ENCODE results near the gene IFIT1. TPM values are rescaled to one million over a fixed set of nuclear protein-coding genes. Genes with fewer than 3 reads are reported as not detected.

The IFIT1 gene
- polyA plus RNA-seq, result 7.9 TPM
- long read RNA-seq, donor 1, partial matches to known transcripts, result 0 of 2 reads
- long read RNA-seq, donor 1, other reads (novel, unspliced or antisense), result 0 of 2 reads
- long read RNA-seq, donor 2, partial matches to known transcripts, result 0 of 2 reads
- long read RNA-seq, donor 2, other reads (novel, unspliced or antisense), result 0 of 2 reads
- long read RNA-seq, donor 3, result 0 reads
- long read RNA-seq, donor 4, result 0 reads
- long read RNA-seq, donor 5, partial matches to known transcripts, result 0 of 2 reads
- long read RNA-seq, donor 5, other reads (novel, unspliced or antisense), result 0 of 2 reads
- long read RNA-seq, donor 6, partial matches to known transcripts, result 0 of 1 reads
- long read RNA-seq, donor 6, other reads (novel, unspliced or antisense), result 0 of 1 reads
- long read RNA-seq, donor 7, partial matches to known transcripts, result 0 of 3 reads
- long read RNA-seq, donor 7, other reads (novel, unspliced or antisense), result 0 of 3 reads
- long read RNA-seq, donor 8, partial matches to known transcripts, result 0 of 4 reads
- long read RNA-seq, donor 8, other reads (novel, unspliced or antisense), result 0 of 4 reads
- long read RNA-seq, donor 9, partial matches to known transcripts, result 0 of 2 reads
- long read RNA-seq, donor 9, other reads (novel, unspliced or antisense), result 0 of 2 reads
- long read RNA-seq, donor 10, partial matches to known transcripts, result 0 of 4 reads
- long read RNA-seq, donor 10, other reads (novel, unspliced or antisense), result 0 of 4 reads
- long read RNA-seq, donor 11, partial matches to known transcripts, result 0 of 1 reads
- long read RNA-seq, donor 11, other reads (novel, unspliced or antisense), result 0 of 1 reads

- peak within 1 kb of the TSS; percentile 45 for H3K4me3 ChIP-seq (ENCODE audit: low read length)
- no peaks in the 10 kb centered on the region for H3K27me3 ChIP-seq (ENCODE audit: control insufficient read depth, insufficient read depth, low read length)
- no peaks in the 10 kb centered on the region for H3K36me3 ChIP-seq (ENCODE audit: control insufficient read depth, insufficient read depth, low read length)
- peak within 1 kb of the TSS; percentile 63 for H3K27ac ChIP-seq (ENCODE audit: low read length)
- no CpG with 5 or more reads among the region's 8 CpGs for WGBS (ENCODE audit: insufficient coverage, low lambda C conversion rate)
- no peaks in the 10 kb centered on the region for H3K9me3 ChIP-seq (ENCODE audit: control insufficient read depth, low read depth, low read length)
- peak; percentile 83 to 86 for DNase-seq
- peaks cover 12% of the 10 kb centered on the region for H3K4me1 ChIP-seq (ENCODE audit: control insufficient read depth, insufficient read depth, low read length)
These were observed at the start of gene IFIT1 for GRCh38 chr10:89391907-89392756. TSS of gene IFIT1 (plus strand) at chr10:89392623. CDS start at chr10:89392713, 90 bp downstream.

DNA sequence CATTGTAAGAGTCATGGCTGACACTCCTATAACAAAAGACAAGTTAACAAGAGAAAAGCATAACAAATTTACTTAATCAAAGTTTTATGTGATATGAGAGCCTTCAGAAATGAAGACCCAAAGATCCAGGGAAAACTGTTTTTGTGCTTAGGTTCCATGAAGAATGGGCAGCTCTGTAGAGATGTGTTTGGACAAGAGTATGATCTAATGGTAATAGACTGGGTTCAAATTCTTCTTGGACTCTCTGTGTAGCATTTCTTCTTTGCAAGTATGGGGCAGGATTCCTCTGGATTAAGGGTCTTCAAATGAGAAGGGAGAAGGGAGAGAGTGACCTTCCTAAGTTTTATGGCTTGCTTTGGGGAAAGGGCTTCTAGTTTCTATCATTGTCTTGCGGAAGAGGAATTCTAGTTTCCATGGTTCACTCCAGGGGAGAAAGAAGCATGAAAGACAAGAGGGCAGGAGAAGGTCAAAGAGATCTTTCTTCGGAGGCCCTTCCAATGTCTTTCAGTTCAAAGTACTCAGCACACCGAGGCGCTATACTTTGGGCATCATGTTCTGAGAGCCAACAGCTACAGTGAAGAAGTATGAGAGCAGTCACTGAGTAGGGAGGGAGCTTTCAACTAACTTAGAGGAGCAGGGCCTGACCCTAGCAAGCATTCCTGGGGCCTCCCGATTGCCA is 49.2 kb upstream of the IFIT1 start:
- WGBS (ENCODE audit: insufficient coverage, low lambda C conversion rate), result no CpG with 5 or more reads among the region's 5 CpGs
- H3K4me1 ChIP-seq (ENCODE audit: control insufficient read depth, insufficient read depth, low read length), result peaks cover 30% of the 10 kb centered on the region
- H3K9me3 ChIP-seq (ENCODE audit: control insufficient read depth, low read depth, low read length), result no peaks in the 10 kb centered on the region
- DNase-seq, result no peak
- H3K36me3 ChIP-seq (ENCODE audit: control insufficient read depth, insufficient read depth, low read length), result peaks cover 18% of the 10 kb centered on the region
- peak overlapping the region; percentile 5 for H3K27ac ChIP-seq (ENCODE audit: low read length)
- H3K4me3 ChIP-seq (ENCODE audit: low read length), result no peak overlapping the region
- H3K27me3 ChIP-seq (ENCODE audit: control insufficient read depth, insufficient read depth, low read length), result no peaks in the 10 kb centered on the region

- peaks cover 9% of the 10 kb centered on the region for H3K36me3 ChIP-seq (ENCODE audit: control insufficient read depth, insufficient read depth, low read length)
- H3K4me1 ChIP-seq (ENCODE audit: control insufficient read depth, insufficient read depth, low read length), result peaks cover 39% of the 10 kb centered on the region
- no peaks in the 10 kb centered on the region for H3K9me3 ChIP-seq (ENCODE audit: control insufficient read depth, low read depth, low read length)
- no peak overlapping the region for H3K4me3 ChIP-seq (ENCODE audit: low read length)
- no CpG with 5 or more reads among the region's 2 CpGs for WGBS (ENCODE audit: insufficient coverage, low lambda C conversion rate)
- H3K27ac ChIP-seq (ENCODE audit: low read length), result no peak overlapping the region
- no peaks in the 10 kb centered on the region for H3K27me3 ChIP-seq (ENCODE audit: control insufficient read depth, insufficient read depth, low read length)
- DNase-seq, result no peak
These were observed 48.3 kb upstream of the IFIT1 start for GRCh38 chr10:89344156-89344555.

GRCh38 chr10:89345367-89346000 is 46.9 kb upstream of the IFIT1 start:
- Histone ChIP-seq H3K4me1 (ENCODE audit: control insufficient read depth, insufficient read depth, low read length) (peaks cover 47% of the 10 kb centered on the region), H3K9me3 (ENCODE audit: control insufficient read depth, low read depth, low read length) (no peaks in the 10 kb centered on the region), H3K27ac (ENCODE audit: low read length) (no peak overlapping the region), H3K36me3 (ENCODE audit: control insufficient read depth, insufficient read depth, low read length) (no peaks in the 10 kb centered on the region), H3K4me3 (ENCODE audit: low read length) (no peak overlapping the region), H3K27me3 (ENCODE audit: control insufficient read depth, insufficient read depth, low read length) (no peaks in the 10 kb centered on the region)
- no peak for DNase-seq
- WGBS (ENCODE audit: insufficient coverage, low lambda C conversion rate), result 100% methylated on average over 4 of the region's 4 CpGs

DNA sequence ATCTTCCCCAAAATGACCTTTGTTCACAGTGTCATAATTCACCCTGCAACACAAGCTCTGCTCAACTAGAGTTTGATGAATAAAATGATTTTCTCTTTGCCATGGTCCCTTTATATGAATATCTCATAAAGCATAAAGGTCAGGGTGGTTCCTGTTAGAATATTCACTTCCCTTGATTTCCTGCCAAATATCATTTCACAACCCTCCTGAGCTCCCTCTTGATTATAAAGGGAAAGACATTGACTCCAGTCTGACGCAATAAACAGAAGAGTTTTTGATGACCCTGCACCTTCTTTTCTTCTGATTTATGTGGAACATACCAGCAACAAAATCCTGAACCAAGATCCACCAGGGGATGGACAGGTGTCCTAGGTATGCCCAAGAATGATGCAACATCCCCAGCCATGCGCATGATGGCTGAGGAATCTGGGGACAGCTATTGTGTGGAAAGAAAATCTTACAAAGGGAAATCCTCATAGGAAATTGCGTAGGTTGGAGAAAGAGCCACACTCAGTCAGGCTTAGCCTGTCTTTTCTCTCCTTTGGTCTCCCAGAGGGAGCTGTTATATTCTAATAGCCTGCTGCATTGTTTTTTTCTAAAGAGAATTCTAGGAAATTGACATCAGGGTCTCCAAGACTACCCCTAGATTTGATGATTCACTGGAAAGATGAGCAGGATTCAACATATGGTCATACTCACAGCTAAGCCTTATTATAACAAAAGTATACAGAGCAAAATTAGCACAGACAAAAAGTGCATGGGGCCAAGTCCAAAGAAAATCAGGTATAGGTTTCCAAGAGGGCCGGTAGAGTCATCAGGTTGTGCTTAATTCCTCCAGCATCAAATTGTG is 45.8 kb upstream of the IFIT1 start:
- Histone ChIP-seq H3K36me3 (ENCODE audit: control insufficient read depth, insufficient read depth, low read length) (no peaks in the 10 kb centered on the region), H3K4me3 (ENCODE audit: low read length) (no peak overlapping the region), H3K9me3 (ENCODE audit: control insufficient read depth, low read depth, low read length) (no peaks in the 10 kb centered on the region), H3K27me3 (ENCODE audit: control insufficient read depth, insufficient read depth, low read length) (no peaks in the 10 kb centered on the region), H3K4me1 (ENCODE audit: control insufficient read depth, insufficient read depth, low read length) (peaks cover 52% of the 10 kb centered on the region), H3K27ac (ENCODE audit: low read length) (peak overlapping the region; percentile 60)
- no CpG with 5 or more reads among the region's 4 CpGs for WGBS (ENCODE audit: insufficient coverage, low lambda C conversion rate)
- DNase-seq, result peak in 1 of 2 donors; percentile 71

DNA sequence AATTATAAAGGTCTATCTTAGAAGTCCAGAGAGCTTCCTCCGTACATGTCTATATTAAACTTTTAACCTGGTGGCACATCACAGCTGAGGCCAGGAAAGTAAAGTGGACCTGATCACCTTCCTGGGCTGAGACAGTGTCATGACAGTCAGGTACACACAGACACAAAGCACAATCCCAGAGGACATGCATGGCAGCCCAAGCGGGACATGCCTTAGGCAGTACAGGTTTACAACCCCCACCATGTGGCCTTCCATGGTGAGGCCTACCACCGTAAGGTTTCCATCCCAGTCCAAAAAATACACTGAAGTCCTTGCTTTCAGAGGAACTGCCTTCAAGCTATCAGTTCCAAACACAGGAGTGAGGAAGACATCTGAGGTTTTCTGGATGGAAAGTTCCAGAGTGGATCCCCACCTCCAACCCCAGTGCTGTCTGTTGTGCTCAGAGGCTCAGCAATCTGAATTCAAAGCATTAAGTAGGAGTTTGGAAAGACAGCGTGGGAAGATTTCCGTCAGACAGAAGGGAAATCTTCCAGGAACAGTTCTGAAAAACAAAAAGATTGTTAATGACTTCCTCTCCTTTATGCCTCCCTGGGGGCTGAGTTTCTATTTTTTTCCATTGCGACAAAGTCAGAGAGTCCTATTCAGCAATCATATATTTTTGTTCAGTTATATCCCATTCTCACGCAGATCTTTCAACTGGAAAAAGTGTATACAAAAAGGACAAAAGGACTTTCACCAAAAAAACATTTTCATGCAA is 44.5 kb upstream of the IFIT1 start:
- Histone ChIP-seq H3K4me3 (ENCODE audit: low read length) (no peak overlapping the region), H3K27ac (ENCODE audit: low read length) (peak overlapping the region; percentile 95), H3K4me1 (ENCODE audit: control insufficient read depth, insufficient read depth, low read length) (peaks cover 59% of the 10 kb centered on the region), H3K36me3 (ENCODE audit: control insufficient read depth, insufficient read depth, low read length) (no peaks in the 10 kb centered on the region), H3K27me3 (ENCODE audit: control insufficient read depth, insufficient read depth, low read length) (no peaks in the 10 kb centered on the region), H3K9me3 (ENCODE audit: control insufficient read depth, low read depth, low read length) (no peaks in the 10 kb centered on the region)
- no CpG with 5 or more reads among the region's 7 CpGs for WGBS (ENCODE audit: insufficient coverage, low lambda C conversion rate)
- no peak for DNase-seq

DNA sequence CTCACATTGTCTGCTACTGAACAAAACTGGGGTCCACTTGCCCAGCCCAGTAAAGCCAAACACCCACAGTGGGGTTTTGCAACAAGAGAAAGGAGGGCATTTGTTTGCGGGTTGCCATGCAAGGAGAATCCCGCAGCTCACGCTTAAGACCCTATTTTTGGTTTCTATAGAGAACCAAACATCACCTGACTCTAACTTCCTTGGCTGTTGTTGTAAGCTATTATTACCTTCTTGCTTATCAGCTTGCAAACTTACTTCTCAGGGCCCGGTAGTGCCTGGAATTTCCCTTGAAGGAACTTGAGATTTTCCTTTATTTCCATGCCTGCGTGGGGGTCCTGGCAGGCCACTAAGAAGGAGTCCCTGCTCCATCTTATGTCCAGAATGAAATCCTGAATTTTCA is 43.9 kb upstream of the IFIT1 start:
- Histone ChIP-seq H3K27me3 (ENCODE audit: control insufficient read depth, insufficient read depth, low read length) (no peaks in the 10 kb centered on the region), H3K36me3 (ENCODE audit: control insufficient read depth, insufficient read depth, low read length) (no peaks in the 10 kb centered on the region), H3K4me1 (ENCODE audit: control insufficient read depth, insufficient read depth, low read length) (peaks cover 59% of the 10 kb centered on the region), H3K4me3 (ENCODE audit: low read length) (no peak overlapping the region), H3K27ac (ENCODE audit: low read length) (peak overlapping the region; percentile 95), H3K9me3 (ENCODE audit: control insufficient read depth, low read depth, low read length) (peaks cover 2% of the 10 kb centered on the region)
- no peak for DNase-seq
- whole genome bisulfite sequencing (ENCODE audit: insufficient coverage, low lambda C conversion rate), result 75% methylated on average over 1 of the region's 5 CpGs

- Histone ChIP-seq H3K4me3 (ENCODE audit: low read length) (no peak overlapping the region), H3K27ac (ENCODE audit: low read length) (peak overlapping the region; percentile 95), H3K36me3 (ENCODE audit: control insufficient read depth, insufficient read depth, low read length) (no peaks in the 10 kb centered on the region), H3K4me1 (ENCODE audit: control insufficient read depth, insufficient read depth, low read length) (peaks cover 55% of the 10 kb centered on the region), H3K27me3 (ENCODE audit: control insufficient read depth, insufficient read depth, low read length) (no peaks in the 10 kb centered on the region), H3K9me3 (ENCODE audit: control insufficient read depth, low read depth, low read length) (peaks cover 5% of the 10 kb centered on the region)
- no CpG with 5 or more reads among the region's 2 CpGs for WGBS (ENCODE audit: insufficient coverage, low lambda C conversion rate)
- DNase-seq, result peak in 1 of 2 donors; percentile 54
These were observed 43.4 kb upstream of the IFIT1 start for GRCh38 chr10:89348975-89349374.

Data from large intestine (tissue), 12 donors.